DMS53 treated with DMSO at 0.1 percent for 48 hours (cell line): ENCODE data around the gene SERPINB6.
"Not testable (repeated sequence)": the region's sequence is repeated elsewhere in the genome, so short reads cannot be mapped to it uniquely, and the experiment has no call there.

Experiments
- DNase-seq: peaks from one replicate; lab custom pipeline; 2025; ENCODE audit not compliant: unreplicated experiment; lab: John Stamatoyannopoulos, UW

The SERPINB6 gene

DNA sequence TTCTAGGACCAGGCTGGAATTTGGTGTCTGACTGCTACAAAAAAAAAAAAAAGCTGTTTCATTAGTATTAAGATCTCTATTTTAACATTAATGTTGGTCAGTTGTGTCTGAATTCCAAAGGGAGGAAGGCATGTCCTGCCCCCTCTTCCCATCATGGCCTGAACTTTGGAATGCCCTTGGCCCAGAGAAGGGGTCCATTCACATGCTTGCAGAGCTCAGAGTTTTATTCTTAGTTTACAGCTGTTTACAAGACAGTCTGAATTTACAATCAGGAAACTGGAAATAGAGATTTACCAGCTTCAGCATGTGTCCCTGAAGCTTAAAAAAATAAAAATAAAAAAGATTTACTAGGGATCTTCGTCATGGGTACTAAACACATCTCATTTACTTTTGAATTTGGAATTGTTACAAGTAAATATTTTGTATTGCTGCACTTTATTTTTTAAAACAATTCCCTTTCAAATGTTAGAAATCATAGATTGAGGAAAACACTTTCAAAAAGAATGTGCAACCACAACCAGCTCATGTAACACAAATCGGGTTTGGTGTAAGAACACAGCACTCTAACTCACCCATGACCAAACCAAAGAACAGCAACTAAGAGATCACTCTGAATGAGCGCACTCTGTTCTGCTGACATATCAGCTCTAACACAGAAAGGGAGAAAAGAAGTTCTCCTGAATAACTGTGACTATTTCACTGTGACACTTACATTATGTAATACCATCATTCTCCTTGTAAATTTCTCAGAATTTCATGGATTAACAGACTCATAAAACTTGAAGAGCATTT lies 6.6 kb upstream of the SERPINB6 start:
- no peak for DNase-seq

GRCh38 chr6:2977290-2977689 lies 5.9 kb upstream of the SERPINB6 start:
- no peak for DNase-seq

- no peak for DNase-seq
Measured at GRCh38 chr6:2976571-2977085, 5.3 kb upstream of the SERPINB6 start.

GRCh38 chr6:2976060-2976459 lies 4.7 kb upstream of the SERPINB6 start:
- DNase-seq, result no peak

- DNase-seq, result no peak
Measured at GRCh38 chr6:2973676-2974075, 2.3 kb upstream of the SERPINB6 start.

DNA sequence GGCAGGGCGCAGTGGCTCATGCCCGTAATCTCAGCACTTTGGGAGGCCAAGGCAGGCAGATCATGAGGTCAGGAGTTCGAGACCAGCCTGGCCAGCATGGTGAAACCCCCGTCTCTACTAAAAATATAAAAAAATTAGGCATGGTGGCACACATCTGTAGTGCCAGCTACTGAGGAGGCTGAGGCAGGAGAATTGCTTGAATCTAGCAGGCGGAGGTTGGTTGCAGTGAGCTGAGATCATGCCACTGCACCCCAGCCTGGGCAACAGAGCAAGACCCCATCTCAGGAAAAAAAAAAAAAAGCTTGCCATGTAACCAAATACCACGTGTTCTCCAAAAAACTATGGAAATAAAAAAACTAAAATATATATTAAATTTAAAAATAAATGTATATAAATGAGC lies 1.8 kb upstream of the SERPINB6 start:
- DNase-seq, result not testable (repeated sequence)

GRCh38 chr6:2972685-2973084 lies 1.3 kb upstream of the SERPINB6 start:
- not testable (repeated sequence) for DNase-seq

DNA sequence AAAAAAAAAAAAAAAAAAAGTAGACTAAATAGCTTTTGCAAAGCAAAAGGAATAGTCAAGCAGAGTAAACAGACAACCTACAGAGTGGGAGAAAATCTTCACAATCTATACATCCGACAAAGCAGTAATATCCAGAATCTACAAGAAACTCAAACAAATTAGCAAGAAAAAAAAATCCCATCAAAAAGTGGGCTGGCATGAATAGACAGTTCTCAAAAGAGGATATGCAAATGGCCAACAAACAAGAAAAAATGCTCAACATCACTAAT lies 786 bp upstream of the SERPINB6 start:
- not testable (repeated sequence) for DNase-seq

DNA sequence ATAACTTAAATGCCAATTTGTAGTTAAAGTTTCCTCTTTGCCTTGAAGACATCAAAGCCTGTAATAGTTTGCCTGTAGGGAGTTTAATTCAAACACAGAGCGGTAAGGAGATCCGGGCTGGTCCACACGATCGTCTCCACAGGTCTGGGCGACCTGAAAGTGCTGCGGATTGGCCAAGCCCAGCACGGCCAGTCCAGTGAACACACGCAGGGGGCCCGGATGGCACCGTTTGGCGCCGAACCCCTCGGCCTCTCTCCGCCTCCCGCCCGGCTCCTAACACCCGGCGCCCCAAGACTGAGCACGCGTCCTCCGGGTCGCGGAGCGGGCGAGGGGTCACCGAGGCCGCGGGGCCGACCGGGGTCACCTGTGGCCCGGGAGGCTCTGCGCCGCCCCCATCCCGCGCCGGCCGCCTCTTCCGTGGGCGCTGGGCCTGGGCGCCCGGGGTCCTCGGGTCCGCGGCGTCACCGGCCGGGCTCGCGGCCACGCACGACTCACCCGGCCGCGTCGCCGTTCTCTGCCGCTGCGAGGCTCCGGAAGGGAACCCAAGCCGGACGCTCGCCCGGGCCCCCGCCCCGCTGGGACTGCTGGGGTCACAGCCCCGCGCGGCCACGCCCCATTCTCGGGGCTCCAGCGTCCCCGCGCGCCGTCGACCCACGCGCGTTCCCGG lies 481 bp downstream of the SERPINB6 start:
- DNase-seq, result peak; percentile 27

- DNase-seq, result no peak
Measured at GRCh38 chr6:2970034-2970685, 1.2 kb downstream of the SERPINB6 start.

DNA sequence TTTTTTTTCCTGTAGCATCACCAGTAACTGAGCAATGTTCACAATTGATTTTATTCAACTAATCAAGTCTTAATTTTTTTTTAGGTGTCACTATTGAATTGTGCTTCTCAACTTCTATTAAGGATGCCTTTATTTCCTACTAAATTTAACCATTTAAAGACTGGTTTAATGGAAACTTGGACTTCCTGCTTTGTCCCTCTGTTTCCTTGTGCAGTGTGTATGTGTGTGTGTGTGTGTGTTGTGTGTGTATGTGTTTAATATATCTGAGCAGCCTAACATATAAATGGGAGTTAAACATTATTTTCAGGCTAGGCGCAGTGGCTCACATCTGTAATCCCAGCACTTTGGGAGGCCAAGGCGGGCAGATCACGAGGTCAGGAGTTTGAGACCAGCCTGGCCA lies 1.8 kb downstream of the SERPINB6 start:
- DNase-seq, result no peak

- DNase-seq, result no peak
Measured at GRCh38 chr6:2968600-2969135, 2.7 kb downstream of the SERPINB6 start.

DNA sequence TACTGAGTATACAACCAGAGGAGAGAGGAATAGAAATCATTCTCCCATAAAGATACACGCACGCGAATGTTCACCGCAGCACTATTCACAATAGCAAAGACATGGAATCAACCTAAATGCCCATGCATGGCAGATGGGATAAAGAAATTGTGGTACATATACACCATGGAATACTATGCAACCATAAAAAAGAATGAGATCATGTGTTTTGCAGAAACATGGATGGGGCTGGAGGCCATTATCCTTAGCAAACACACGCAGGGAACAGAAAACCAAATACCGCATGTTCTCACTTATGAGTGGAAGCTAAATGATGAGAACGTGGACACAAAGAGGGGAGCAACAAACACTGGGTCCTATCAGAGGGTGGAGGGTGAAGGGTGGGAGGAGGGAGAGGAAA lies 3.4 kb downstream of the SERPINB6 start:
- DNase-seq, result no peak

DNA sequence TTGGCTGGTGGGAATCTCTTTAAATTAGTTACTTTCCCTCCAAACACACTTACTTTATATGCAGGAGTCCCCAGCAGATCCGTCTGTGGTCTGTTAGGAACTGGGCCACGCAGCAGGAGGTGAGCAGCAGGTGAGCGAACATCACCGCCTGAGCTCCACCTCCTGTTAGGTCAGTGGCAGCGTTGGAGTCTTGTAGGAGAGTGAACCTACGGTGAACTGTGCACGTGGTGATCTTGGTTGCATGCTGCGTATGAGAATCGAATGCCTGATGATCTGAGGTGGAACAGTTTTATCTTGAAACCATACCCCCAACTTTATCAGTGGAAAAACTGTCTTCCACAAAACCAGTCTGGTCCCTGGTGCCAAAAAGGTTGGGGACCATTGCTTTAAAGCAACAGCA lies 5.0 kb downstream of the SERPINB6 start:
- DNase-seq, result no peak

- DNase-seq, result no peak
Measured at GRCh38 chr6:2964793-2965505, 6.4 kb downstream of the SERPINB6 start.

GRCh38 chr6:2963756-2964155 lies 7.6 kb downstream of the SERPINB6 start:
- no peak for DNase-seq

DNA sequence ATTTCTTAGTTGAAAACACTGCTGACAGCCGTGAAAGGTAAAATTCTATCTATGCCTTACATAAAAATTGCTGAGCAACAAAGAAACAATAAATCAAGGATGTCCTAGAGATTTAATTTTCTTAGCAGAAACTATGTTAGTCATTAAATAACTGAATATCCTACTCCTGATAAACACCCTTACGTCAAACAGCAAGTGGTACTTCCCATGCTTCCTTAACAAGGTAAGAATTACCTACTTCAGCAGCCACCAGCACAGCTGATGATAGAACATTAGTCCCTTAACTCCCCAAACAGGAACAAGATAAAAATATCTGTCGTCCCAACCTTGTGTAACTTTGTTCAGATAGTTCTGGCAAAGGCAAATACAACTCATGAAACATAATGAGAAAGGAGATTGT lies 8.7 kb downstream of the SERPINB6 start:
- DNase-seq, result no peak

DNA sequence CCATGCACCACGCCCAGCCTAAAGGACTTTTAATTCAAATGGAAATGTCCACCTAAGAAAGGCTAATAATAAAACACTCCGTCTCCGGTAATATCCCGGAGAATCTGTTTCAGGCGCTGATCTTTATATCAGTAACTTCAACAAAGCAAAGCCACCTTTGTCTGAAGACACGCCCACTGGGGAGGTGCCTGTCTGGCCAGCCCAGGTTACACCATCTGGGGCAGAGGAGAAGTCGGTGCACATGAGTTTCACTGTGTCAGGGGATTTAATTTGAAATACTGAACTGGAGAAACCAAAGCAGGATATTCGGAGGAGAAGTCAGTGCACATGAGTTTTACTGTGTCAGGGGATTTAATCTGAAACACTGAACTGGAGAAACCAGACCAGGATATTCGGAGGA lies 9.4 kb downstream of the SERPINB6 start:
- DNase-seq, result no peak

DNA sequence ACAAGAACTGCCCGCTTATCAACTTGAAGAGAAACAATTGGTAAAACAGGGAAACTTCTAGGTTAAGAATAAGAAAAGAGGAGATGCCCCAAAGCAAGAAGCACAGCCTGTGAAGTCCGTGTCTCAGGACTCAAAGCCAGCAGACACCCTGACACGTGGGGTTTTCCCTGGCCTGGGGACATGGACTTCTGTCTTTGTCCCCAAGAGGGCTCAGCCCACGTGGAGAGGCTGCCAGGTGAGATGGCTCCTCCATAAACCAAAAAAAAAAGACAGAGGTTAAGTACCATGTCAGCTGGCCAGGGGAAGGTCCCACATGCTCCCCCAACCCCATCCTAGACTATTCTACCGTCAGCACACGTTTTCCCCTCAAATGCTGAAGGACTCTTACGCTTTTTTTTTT lies 9.9 kb downstream of the SERPINB6 start:
- no peak for DNase-seq

DNA sequence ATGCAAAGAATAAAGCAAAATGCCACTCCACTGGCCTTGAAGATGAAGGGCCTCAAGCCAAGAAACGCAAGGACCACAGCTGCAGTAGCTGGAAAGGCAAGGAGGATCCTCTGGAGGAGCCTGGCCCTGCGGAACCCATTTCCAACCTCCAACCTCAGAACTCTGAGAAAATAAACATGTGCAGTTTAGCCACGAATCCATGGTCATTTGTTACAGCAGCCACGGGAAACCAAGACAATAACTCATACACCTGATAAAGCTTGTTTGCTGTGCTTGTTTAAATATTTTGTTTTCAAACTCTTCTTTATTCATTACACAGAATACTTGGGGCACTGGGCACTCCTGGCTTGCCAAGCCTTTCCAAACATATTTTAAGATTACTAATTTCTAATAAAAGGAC lies 10.4 kb downstream of the SERPINB6 start:
- DNase-seq, result no peak
